Islet of Langerhans (tissue), 1 donor: ENCODE results near the gene MRPL52.
"Not testable (repeated sequence)": the region's sequence is repeated elsewhere in the genome, so short reads cannot be mapped to it uniquely, and the experiment has no call there.

Experiments
- FAIRE-seq: peaks from one replicate; lab custom pipeline; 2011; peaks lifted over from hg19 to GRCh38; lab: Jason Lieb, UNC

Gene MRPL52

DNA sequence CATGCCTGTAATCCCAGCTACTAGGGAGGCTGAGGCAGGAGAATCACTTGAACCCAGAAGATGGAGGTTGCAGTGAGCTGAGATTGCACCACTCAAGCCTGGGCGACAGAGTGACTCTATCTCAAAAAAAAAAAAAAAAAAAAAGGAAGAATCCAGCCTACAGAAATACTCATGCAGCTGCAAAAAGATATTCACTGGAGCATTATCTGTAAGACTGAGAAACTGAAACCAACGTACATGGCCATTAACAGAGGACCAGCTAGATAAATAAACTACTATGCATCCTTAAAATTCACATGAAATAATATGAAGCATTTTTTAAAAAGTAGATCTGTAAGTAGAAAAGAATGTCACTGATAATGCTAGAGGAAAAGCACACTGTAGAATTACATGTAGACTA is 18.0 kb upstream of the MRPL52 start:
- no peak for FAIRE-seq

- FAIRE-seq: no peak
These were observed 16.9 kb upstream of the MRPL52 start for GRCh38 chr14:22812744-22813143.

GRCh38 chr14:22813145-22813544 is 16.5 kb upstream of the MRPL52 start:
- no peak for FAIRE-seq

DNA sequence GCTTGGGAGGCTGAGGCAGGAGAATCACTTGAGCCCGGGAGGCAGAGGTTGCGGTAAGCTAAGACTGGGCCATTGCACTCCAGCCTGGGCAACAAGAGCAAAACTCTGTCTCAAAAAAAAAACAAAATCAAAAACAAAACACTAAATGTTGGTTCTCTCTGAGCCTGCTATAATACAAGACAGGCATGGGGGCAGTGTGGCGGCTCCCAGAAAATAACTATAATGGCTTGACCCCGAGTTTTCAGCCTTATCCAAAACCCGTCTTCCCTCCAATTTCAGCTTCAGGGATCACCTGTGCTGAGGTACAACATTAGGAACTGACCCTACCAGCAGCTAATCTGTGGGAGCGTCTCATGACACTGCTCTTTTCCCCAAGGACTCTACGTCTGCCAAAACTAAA is 15.3 kb upstream of the MRPL52 start:
- no peak for FAIRE-seq

DNA sequence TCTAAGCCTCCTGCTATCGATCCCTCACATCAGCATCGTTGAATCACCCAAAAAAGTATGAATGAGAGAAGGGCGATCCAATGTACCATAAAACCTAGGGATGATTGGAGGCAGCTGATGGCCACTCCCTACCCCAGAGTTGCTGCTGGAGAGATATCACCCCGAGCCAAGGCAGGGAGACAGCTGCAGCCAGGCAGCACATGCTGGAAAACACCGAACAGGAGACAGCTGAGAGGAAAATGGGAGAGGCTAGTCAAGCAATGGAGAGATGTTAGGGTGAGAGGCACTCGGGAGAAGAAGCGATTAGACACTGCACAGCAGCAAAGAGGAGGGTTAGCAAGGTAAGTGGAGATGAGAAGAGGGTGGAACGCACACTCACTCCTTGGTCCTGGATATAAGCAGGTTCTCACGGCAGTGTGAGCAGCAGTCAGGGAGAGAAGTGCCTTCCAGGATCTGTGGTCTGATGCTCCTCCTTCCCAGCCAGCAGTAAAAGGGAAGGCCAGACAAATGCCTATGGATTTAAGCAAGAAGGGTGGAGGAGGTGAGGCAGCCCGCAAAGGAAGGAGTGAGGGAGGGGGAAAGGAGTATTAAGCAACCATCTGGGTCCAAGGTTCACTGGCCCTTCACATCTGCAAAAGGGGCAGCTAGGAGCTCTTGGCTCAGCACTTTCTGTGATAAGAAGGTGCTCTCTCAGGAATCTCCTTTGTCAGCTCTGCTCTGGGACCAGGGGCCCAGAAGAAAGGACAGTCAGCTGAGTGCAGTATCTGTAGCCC is 14.6 kb upstream of the MRPL52 start, which contains the start of gene SLC7A7:
Gene SLC7A7, minus strand, starts transcription at position 495 of the 773 bp plus-strand sequence. CDS start 2,037 bp downstream, outside the sequence.
- FAIRE-seq: no peak

DNA sequence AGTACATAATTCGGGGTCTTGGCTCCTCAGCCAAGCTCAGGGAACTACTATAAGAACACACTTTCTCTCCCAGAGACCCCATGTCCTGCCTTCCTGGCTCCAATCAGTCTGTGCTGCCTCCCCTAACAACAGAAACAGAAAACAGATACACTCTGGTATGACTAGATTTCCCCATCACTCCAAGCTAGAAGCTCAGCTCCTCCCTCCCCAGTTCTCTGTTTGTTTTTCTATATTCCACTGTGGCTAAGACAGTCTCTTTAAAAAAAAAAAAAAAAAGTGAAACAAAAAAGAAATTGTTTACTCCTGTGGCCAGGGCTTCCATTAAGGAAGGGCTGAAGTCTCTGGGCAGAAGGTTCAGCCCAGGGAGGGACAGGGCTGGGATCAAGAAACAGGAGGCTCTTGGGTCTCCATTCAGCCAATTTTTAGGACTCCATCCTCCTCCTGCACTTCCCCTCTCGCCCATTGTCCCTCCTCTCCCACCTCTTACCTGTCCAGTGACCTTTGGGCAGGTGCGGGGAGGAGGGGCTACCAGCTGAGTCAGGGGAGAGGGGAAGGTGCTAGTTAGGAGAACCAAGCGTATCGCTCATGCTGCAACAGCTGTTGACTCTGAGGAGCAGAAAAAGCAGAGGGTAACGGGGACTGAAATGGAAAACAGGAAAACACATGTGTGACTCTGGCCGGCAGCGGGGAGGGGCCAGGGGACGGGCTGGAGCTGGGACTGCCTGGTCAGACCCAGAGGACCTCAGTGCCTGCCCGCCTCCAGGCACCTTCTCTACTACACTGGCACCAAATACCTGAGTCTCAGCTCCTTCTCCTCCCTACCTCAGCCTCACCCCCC is 10.3 kb upstream of the MRPL52 start:
- no peak for FAIRE-seq

- no peak for FAIRE-seq
These were observed 9.0 kb upstream of the MRPL52 start for GRCh38 chr14:22820731-22821130.

DNA sequence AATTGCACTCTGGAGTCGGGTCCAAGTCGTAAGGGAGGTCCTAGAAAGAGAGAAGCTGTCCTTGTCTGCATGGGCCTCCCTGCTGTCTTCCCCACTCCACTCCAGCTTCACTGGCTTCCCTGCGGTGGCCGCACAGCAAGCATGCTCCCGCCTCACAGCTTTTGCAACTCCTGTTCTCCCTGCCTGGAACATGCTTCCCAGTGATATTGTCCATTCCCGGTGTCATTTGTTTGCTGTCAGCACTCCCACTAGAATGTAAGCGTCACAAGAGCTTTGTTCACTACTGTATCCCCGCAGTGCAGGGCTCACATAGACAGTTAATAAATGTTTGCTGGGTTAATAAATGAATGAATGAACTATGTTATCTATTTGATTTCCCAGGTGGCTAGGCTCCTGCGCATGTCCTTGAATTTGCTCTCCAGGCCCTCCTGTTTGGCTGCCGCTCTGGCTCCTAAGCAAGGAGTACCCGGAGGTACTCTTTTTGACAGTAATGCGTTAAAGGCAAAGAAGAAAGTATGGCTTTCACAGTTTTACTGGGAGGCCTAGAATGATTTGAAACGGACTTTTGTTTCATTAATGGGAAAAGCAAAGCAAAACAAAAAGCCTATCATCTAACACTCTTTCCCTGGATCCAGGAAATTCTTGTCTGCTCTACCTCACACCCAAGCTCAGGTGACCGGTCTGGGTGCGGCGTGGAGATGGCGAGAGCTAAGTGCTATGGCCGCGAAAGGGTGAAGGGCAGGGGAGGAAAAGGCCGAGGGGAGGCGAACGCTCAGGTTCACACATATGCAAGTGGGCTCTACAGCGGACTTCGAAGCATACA is 8.3 kb upstream of the MRPL52 start:
- FAIRE-seq: no peak

GRCh38 chr14:22822016-22822570 is 7.6 kb upstream of the MRPL52 start:
- FAIRE-seq: no peak

GRCh38 chr14:22822571-22823098 is 7.1 kb upstream of the MRPL52 start:
- FAIRE-seq: no peak

DNA sequence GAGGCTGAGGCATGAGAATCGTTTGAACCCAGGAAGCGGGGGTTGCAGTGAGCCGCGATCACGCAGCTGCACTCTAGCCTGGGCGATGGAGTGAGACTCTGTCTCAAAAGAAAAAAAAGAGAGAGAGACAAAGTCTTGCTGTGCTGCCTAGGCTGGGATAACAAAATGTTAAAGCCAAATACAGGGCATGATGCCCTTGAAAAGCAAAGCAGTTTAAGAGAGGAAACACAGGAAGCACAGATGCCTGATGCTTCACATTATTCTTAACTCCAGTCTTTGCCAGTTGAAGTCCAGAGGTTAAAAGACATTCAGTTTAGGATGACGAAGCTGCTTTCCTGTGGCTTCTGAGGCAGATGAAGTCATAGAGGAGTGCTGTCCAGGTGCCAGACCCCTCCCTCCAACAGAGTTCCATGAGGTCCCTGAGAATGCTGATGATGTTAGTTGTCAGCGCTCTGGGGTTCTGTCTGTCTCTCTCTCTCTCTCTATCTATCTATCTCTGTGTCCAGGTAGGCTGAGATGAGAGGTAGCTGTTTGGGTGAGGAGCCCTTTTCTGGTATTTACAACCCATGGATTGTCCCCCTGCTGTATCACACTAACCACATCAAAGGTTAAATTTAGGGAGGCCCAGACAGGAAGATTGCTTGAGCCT is 4.9 kb upstream of the MRPL52 start:
- FAIRE-seq: no peak

- FAIRE-seq: not testable (repeated sequence)
These were observed 519 bp upstream of the MRPL52 start for GRCh38 chr14:22829076-22829660.

DNA sequence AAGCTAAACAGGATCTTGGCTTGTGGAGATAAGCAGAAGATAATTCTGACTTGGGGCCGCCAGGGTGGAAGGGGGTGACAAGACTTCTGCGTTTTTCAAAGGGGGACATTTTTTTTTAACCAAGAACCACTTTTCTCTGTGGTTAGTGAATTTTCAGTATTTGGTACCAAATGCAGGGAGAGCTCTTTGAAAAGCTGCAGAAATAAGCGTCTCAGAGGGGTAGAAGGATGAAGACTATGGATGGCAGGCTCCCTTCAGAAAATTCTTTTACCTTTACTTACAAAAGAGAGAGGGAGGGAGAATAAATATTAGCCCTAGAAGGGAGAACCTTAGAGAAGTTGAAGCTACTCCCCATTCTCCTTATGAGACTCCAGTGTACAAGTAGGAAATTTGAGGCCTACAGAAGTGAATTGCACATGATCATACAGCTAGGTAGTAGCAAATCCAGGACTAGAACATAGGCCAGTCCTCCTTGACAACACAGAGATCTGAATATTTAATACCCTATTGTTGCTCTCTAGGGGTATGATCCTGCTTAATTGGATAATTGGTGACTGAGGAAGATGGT is 840 bp downstream of the MRPL52 start:
- FAIRE-seq: no peak

- no peak for FAIRE-seq
These were observed 5.8 kb downstream of the MRPL52 start for GRCh38 chr14:22835505-22835904.

GRCh38 chr14:22836301-22837113 is 6.8 kb downstream of the MRPL52 start, which contains the start of gene MMP14:
Gene MMP14, plus strand, starts transcription at chr14:22836585. Its CDS starts 233 bp downstream, at chr14:22836818.
- no peak for FAIRE-seq

DNA sequence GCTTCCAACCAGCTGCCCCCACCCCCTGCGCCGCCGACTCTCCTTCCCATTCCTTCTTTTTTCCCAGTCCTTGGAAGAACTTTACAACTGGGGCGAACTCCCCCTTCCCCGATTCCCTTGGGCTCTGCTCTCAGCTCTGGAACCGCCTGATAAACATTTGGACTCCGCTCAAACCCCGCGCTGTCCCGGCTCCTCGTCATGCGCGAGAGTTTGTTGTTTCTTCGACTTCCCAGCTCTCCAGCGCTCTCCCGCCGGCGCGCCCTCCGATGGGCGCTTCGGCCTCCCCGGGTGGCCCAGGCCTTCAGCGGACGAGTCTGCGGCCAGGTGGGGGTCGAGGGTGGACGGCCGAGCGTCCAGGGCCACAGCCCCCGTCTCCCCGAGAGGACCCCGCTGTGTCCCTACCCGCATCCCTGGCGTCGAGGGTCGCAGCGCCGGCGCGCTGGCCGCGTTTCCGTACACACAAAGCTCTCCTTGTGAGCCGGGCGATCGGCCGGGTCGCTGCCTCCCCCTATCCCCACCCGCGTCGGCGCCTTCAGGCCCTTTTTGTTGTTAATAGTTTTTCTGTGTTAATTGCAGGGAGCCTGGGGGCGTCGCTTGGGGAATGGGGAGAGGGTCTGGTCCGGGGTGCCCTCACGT is 7.5 kb downstream of the MRPL52 start:
- no peak for FAIRE-seq

DNA sequence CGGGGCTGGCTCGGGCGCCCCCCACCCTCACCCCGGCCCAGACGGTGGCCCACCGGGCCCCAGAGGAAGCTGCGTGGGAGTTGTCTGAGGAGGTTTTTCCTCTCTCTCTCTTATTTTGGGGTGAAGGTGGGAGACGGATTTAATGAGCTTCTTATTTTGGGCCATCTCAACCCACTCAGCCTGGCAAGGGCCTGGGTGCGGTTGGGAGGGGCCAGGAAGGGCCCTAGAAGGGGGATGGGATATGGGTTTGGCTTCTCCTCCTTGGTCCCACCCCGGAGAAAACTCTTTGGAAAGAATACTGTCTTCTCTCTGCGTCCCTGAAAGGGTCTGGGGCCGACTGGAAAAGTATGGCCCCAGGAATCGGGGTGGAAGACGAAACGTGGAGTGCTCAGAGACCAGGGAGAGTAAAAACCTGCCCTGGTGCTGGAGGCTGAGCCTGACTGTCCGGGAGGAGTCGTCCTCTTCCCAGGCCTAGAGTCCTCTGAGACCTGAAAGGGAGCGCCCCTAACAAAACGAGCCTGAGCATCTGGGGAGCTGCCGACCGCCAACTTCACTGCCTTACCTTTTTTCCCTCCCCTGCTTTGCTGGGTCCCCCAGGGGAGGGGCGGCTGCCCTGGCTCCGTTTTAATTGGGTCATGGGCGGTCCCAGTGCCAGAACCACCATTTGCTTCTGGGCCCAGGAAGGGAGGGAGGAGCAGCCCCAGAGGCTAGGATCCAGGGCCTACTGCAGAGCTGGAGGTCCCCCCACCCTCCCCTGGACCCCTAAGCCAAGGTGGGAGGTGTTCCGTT is 8.3 kb downstream of the MRPL52 start:
- no peak for FAIRE-seq

GRCh38 chr14:22838631-22839041 is 8.9 kb downstream of the MRPL52 start:
- FAIRE-seq: no peak
